GM12874 (cell line): ENCODE results near the gene NEK7.

Experiments
- CTCF ChIP-seq: IDR thresholded peaks from 2 replicates; pipeline ENCODE4 v1.5.1; 2011; ENCODE audit warnings: low read depth, mild to moderate bottlenecking, control low read depth, low read length, moderate library complexity; ENCODE audit not compliant: insufficient read depth

NEK7 gene

GRCh38 chr1:198157241-198157846 is 546 bp downstream of the NEK7 start:
- TF ChIP-seq CTCF = no peak

- TF ChIP-seq CTCF = no peak
These were observed 1.3 kb downstream of the NEK7 start for GRCh38 chr1:198157847-198158725.

- no peak for TF ChIP-seq CTCF
These were observed 2.2 kb downstream of the NEK7 start for GRCh38 chr1:198158735-198159589.

- no peak for TF ChIP-seq CTCF
These were observed 3.4 kb downstream of the NEK7 start for GRCh38 chr1:198160222-198160621.

GRCh38 chr1:198160946-198161614 is 4.3 kb downstream of the NEK7 start:
- no peak for TF ChIP-seq CTCF

- TF ChIP-seq CTCF = no peak
These were observed 4.9 kb downstream of the NEK7 start for GRCh38 chr1:198161718-198162090.
